ENCODE results near the gene LMAN2.
"Not testable (repeated sequence)": the region's sequence is repeated elsewhere in the genome, so short reads cannot be mapped to it uniquely, and the experiment has no call there.

LMAN2 gene

DNA sequence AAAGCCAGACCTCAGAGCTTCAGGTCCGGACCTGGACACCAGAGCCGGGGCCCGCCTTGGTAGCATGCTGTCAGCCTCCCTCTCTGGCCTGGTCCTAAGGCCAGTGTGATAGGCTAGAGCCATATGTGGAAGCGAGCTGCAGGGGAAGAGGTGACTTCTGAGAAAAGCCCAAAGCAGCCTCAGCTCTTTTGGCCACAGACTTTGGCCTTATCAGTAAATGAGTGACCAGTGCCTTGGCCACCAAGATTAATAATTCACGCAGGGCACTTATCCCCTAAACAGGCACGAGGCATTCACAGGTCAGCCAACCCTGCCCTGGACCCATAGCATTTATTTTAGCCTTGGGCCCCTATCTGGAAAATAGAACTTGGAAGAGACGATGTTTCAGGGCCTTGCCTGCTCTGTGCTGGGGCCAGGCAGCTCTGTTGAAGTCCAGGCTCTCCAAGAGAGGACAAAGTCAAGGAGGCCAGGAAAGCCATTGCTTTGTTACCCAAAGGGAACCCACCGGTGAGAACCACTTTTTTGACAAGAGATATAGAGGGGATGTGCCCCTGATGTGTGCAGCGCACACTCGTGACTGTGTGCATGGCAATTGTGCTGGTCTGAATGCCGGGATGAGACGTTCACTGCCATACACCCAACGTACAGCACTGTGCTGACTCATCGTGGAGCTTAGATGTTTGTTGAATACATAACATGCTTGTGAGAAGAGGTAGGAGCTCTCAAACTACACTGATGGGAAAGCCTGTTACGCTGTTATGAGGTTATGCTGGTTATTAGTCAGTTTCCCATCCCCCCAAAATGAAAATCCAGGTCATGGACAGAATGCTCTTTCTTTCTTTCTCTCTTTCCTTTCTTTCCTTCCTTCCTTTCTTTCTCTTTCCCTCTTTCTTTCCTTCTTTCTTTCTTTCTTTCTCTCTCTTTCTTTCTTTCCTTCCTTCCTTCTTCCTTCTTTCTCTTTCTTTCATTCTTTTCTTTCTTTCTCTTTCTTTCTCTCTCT is 27.7 kb upstream of the LMAN2 start:
- peak; percentile 57 for DNase-seq

DNA sequence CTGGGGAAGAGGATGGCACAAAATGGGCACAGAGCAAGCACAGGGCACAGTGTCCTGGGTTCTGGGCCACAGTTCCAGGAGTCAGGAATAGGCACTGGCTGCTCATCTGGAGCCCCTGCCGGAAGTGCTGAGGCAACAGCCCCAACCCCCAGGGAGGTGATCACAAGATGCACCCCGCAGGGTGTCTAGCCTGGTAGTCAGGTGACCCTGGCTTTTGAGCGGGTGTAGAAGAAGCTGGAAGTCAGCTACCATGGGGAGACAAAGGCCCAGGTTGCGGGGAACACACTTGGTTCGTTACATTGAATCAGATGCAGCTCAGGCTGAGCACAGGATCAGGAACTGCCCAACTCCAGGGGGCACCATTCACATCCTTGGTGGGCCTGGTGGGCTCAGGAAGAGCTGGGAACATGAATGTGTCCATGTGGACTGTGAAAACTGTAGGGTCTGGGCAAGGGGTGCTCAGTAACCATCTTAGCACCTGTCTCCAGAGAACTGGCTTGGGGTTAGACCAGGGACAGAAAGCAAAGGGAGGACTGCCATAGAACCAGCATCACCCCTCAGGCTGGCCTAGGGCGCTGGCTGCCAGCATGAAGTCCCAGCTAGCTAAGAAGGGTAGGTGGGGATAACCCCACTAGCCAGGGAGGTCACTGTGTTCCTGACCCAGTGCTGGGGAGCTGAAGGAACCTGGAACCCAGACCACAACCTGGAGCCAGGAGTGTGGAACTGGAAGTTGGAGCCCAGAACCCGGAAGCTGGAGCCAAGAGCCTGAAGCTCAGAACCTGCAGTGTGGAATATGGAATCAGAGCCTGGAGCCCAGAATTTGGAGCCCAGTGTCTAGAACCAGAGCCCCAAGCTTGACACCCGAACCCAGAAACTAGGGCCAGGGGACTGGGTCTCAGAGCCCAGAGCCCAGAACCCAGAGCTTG is 26.6 kb upstream of the LMAN2 start:
- DNase-seq, result no peak

DNA sequence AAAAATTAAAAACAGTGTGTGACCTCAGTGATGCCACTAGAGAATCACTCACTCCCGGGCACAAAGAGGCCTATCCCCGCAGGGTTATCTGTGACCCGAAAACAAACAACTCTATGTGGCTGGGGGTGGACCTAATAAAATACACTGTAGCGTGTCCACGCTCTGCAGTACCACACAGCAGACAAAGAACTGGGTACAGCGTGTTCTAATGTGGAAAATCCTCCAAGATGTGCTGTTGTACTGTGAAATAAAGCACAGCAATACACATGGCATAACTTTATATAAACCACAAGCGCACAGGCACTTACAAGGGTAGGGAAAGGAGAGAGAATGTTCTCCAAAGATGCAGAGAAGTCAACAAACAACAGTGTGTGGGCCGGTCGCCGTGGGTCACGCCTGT is 24.6 kb upstream of the LMAN2 start:
- DNase-seq, result no peak

DNA sequence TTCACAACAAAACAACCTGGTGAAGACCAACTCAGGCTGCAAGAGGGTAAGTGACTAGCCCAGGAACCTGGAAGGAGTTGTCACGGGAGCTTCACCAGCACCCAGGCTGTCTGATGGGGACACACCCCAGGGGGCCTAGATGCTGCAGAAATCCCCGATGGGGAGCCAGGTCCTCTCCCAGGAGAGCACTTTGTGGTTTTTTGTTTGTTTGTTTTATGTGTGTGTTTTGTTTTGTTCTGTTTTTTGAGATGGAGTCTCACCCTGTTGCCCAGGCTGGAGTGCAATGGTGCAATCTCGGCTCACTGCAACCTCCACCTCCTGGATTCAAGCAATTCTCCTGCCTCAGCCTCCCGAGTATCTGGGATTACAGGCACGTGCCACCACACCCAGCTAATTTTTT is 24.0 kb upstream of the LMAN2 start:
- not testable (repeated sequence) for DNase-seq

DNA sequence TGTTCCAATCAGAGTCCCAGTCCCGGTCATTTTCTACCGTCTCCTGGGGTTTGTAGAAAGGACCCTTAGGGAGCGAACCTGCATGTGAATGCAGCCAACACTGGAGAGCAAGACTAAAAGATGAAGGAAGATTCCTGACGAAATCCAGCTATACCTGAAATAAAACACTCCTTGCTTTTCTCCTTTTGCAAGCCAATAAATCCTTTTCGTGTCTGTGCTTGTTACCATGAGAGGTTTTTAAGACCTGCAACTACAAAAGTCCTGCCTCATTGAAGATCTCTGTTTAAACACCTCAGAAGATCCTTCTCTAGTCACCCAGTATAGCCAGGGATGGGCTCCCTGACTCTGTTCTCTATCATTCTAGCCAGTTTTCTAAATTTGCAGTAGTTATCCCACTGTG is 22.7 kb upstream of the LMAN2 start:
- DNase-seq, result no peak

DNA sequence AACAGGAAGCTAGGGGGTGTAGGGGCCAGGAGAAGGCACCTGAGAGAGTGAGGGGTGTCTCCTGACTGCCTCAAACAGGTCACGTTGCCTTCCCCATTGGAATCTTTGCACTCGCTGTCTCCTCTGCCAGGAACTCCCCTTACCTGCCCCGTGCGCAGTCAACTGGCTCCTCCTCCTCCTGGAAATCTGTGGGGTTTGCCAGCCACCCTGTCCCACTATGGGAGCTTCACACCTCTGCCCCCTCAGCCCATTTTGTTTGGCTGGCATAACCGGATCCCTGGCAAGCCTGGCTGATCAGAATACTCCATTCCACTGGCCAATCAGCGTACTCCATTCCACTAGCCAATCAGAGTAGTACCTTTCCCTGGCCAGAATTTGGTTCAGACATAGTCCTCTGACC is 22.3 kb upstream of the LMAN2 start:
- no peak for DNase-seq

GRCh38 chr5:177372910-177373309 is 21.4 kb upstream of the LMAN2 start:
- DNase-seq, result peak; percentile 47

- peak; percentile 79 for DNase-seq
Observed at GRCh38 chr5:177372034-177372896, 20.8 kb upstream of the LMAN2 start.

- DNase-seq, result no peak
Observed at GRCh38 chr5:177371120-177372033, 19.9 kb upstream of the LMAN2 start.

- DNase-seq, result peak; percentile 74
Observed at GRCh38 chr5:177370488-177371119, 19.1 kb upstream of the LMAN2 start.

DNA sequence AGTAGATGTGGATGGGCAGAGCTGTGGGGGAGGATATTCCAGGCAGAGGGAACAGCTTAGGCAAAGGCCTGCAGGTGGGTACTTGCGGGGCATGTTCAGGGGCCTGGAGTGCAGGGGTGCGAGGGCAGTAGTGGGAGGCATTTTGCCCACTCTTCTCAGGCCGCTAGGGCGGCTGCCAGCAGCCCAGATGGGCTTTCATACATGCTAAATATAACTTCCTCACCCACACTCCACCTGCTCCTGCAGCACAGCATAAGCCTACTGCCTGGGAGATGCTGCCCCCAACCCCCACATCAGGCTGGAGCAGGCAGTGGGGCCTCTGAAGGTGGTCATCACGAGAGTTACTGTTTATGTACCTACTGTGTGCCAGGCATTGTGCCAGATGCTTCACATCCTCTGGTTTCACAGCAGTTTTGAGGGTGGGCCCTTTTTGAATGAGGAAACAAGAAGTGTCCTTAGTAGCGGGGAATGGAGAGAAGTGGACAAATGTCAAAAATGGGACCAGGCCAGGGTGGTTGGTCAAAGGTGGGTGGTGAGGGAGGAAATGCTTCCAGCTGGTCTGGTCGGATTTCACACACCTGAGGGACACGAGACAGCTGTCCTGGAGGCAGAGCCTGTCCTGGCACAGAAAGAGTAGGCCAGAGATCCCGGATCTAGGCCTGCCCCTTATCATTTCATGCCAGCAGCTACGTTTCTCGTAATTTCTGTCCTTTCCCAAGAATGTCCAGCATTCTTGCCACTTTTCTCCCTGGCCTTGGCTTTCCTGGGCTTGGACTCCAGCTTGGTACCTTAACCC is 18.4 kb upstream of the LMAN2 start:
- DNase-seq, result no peak

DNA sequence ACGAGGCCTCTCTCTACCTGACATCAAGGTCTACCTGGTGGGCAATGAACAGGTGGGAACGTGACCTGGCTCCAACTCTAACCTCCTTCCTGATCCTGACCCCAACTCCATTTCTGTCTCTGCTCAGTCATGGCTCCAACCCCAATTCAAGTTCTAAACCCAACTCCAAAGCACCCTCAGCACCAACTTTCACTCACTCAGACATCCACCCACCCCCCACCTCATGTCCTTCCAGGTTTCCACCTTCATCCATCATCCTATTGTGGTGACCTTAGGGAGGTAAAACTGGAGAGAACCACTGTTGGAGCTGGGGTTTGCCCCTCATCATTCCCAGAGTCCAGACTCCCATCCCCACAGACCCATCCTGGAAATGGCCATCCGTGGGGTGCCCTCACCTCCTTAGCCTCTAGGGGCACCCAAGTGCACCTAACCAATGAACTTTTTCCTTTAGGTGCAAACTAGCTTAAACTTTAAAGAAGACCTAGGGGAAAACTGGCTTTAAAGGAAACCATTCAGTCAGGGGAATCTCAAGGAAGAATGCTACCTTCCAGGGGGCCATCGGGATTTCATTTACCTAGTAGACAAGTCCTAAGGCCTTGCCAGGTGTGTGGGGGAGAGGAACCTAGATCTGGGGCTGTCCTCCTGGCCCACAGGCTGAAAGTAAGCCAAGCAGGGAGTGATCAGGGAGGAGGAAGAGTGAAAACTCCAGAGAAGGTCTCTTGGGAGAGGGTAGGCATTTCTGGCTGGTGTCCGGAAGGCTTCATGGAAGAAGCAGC is 17.6 kb upstream of the LMAN2 start:
- peak; percentile 49 for DNase-seq

DNA sequence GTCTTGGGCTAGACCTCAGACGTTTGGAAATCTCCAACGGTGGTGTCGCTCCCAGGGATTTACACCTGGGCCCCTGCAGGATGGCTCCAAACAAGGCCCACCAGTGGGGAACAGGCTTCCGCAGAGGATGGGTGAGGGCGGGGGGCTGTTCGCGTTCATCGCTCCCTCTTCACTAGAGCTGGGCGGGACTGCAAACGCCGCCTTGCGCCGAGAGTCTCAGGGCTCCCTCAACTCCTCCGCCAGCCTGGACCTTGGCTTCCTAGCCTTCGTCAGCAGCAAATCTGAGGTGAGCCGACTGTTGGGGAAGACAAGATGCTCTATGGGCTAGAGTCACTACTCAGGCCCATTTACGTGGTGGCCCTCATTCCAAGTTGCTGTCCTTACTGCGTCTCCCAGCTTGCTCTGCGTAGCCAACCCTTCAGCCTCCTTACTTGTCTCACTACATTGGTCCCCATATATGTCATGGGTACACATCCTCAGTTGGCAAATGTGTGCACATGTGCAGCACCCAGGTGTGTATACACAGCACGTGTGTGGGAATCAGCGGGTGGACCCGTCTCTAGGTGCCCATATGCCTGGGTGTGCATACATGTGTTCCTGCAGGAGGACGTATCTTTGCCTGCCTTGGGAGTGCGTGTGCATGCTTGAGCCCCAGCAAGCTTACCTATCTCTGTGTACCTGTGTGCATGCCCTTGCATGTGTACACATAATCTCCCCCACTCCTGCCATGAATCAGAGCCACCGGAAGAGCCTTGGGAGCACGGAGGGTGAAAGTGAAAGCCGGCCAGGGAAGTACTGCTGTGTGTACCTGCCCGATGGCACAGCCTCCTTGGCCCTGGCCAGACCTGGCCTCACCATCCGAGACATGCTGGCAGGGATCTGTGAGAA is 16.8 kb upstream of the LMAN2 start:
- no peak for DNase-seq

DNA sequence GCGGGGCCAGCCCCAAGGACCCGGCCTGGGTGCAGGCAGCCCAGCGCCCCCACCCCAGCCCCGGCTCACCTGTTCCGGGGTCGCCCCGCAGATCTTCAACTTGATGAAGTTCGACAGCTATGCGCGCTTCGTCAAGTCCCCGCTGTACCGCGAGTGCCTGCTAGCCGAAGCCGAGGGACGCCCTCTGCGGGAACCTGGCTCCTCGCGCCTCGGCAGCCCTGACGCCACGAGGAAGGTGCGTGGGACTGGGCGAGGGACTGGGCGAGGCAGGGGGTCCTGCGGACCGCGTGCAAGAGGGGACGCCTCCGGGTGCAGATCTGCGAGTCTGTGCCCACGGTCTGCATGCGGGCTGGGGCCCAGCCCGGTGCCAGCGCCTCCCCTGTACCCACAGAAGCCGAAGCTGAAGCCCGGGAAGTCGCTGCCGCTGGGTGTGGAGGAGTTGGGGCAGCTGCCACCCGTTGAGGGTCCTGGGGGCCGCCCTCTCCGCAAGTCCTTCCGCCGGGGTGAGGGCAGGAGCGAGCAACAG is 15.9 kb upstream of the LMAN2 start:
- DNase-seq, result no peak

DNA sequence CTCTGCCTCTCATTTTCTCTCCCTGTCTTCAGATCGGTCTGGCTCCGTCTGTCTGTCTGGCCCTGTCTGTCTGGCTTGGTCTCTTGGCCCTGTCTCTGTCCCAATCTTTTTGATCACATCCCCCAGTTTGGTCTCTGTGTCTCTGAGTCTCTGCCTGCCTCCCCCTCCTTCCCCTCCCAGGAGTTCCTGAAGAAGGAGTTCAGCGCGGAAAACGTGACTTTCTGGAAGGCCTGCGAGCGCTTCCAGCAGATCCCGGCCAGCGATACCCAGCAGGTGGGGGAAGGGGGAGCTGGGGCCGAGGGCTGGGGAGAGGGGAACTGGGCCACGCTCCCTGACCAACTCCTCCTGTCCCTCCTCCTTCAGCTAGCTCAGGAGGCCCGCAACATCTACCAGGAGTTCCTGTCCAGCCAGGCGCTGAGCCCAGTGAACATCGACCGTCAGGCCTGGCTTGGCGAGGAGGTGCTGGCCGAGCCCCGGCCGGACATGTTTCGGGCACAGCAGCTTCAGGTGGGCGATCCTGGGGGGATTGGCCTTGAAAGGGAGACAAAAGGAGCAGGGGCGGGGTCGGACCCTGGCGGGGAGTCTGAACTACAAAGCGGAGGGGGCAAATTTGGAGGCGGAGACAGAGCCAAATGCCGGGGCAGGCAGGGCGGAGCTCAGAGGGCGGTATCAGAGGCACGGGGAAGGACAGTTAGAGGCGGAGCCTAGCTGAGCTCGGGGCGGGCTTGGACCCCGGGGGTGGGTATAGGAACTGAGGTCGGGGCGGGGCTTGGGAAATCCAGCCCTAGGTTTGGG is 15.3 kb upstream of the LMAN2 start:
- DNase-seq, result no peak

GRCh38 chr5:177365845-177366527 is 14.5 kb upstream of the LMAN2 start:
- DNase-seq, result no peak

Data from CD4-positive, alpha-beta T cell treated with Interleukin-6 for 4 hours (primary cell).